ENCODE measurements around the gene LAMB2.
A peak's percentile ranks its signal among the peaks of the same experiment; 100 is the strongest.

The LAMB2 gene

GRCh38 chr3:49162751-49163419 lies 30.0 kb upstream of the LAMB2 start:
- no peak for DNase-seq
- in situ Hi-C loops (cut with MboI; ENCODE audit: low pct_unique_long_range_greater_than_20kb, low sequenced_read_pairs): no loop called here

- DNase-seq: peak; percentile 80
- in situ Hi-C loops (cut with MboI; ENCODE audit: low pct_unique_long_range_greater_than_20kb, low sequenced_read_pairs): no loop called here
These were observed 29.1 kb upstream of the LAMB2 start for GRCh38 chr3:49161808-49162530.

GRCh38 chr3:49161197-49161596 lies 28.3 kb upstream of the LAMB2 start:
- DNase-seq: no peak
- in situ Hi-C loops (cut with MboI; ENCODE audit: low pct_unique_long_range_greater_than_20kb, low sequenced_read_pairs): no loop called here

- no peak for DNase-seq
- in situ Hi-C loops (cut with MboI; ENCODE audit: low pct_unique_long_range_greater_than_20kb, low sequenced_read_pairs): no loop called here
These were observed 25.9 kb upstream of the LAMB2 start for GRCh38 chr3:49158792-49159191.

- in situ Hi-C loops (cut with MboI; ENCODE audit: low pct_unique_long_range_greater_than_20kb, low sequenced_read_pairs): no loop called here
These were observed 25.4 kb upstream of the LAMB2 start for GRCh38 chr3:49158103-49158709.

GRCh38 chr3:49157289-49157688 lies 24.4 kb upstream of the LAMB2 start:
- in situ Hi-C loops (cut with MboI; ENCODE audit: low pct_unique_long_range_greater_than_20kb, low sequenced_read_pairs): no loop called here
- DNase-seq: no peak

More at GRCh38 chr3:49158103-49158709, 25.4 kb upstream of the LAMB2 start:
- peak; percentile 60 for DNase-seq

- in situ Hi-C loops (cut with MboI; ENCODE audit: low pct_unique_long_range_greater_than_20kb, low sequenced_read_pairs): no loop called here
- DNase-seq: no peak
These were observed 20.6 kb upstream of the LAMB2 start for GRCh38 chr3:49153349-49153912.

- in situ Hi-C loops (cut with MboI; ENCODE audit: low pct_unique_long_range_greater_than_20kb, low sequenced_read_pairs): no loop called here
- DNase-seq: no peak
These were observed 18.8 kb upstream of the LAMB2 start for GRCh38 chr3:49151610-49152009.

- in situ Hi-C loops (cut with MboI; ENCODE audit: low pct_unique_long_range_greater_than_20kb, low sequenced_read_pairs): no loop called here
- no peak for DNase-seq
These were observed 15.3 kb upstream of the LAMB2 start for GRCh38 chr3:49148159-49148558.

- in situ Hi-C loops (cut with MboI; ENCODE audit: low pct_unique_long_range_greater_than_20kb, low sequenced_read_pairs): no loop called here
- DNase-seq: no peak
These were observed 7.2 kb upstream of the LAMB2 start for GRCh38 chr3:49140080-49140479.

- in situ Hi-C loops (cut with MboI; ENCODE audit: low pct_unique_long_range_greater_than_20kb, low sequenced_read_pairs): no loop called here
- no peak for DNase-seq
These were observed 2.6 kb upstream of the LAMB2 start for GRCh38 chr3:49135499-49135898.

- in situ Hi-C loops (cut with MboI; ENCODE audit: low pct_unique_long_range_greater_than_20kb, low sequenced_read_pairs): no loop called here
- DNase-seq: no peak
These were observed 1.8 kb upstream of the LAMB2 start for GRCh38 chr3:49134471-49135265.

- in situ Hi-C loops (cut with MboI; ENCODE audit: low pct_unique_long_range_greater_than_20kb, low sequenced_read_pairs): no loop called here
- peak; percentile 80 for DNase-seq
These were observed 539 bp upstream of the LAMB2 start for GRCh38 chr3:49133226-49133951.

- DNase-seq: no peak
- in situ Hi-C loops (cut with MboI; ENCODE audit: low pct_unique_long_range_greater_than_20kb, low sequenced_read_pairs): no loop called here
These were observed 795 bp downstream of the LAMB2 start for GRCh38 chr3:49132073-49132436.

GRCh38 chr3:49131576-49131975 lies 1.3 kb downstream of the LAMB2 start:
- in situ Hi-C loops (cut with MboI; ENCODE audit: low pct_unique_long_range_greater_than_20kb, low sequenced_read_pairs): no loop called here
- DNase-seq: no peak

GRCh38 chr3:49131040-49131439 lies 1.8 kb downstream of the LAMB2 start:
- DNase-seq: no peak
- in situ Hi-C loops (cut with MboI; ENCODE audit: low pct_unique_long_range_greater_than_20kb, low sequenced_read_pairs): no loop called here

- in situ Hi-C loops (cut with MboI; ENCODE audit: low pct_unique_long_range_greater_than_20kb, low sequenced_read_pairs): no loop called here
These were observed 7.7 kb downstream of the LAMB2 start for GRCh38 chr3:49124991-49125670.

GRCh38 chr3:49124203-49124602 lies 8.6 kb downstream of the LAMB2 start:
- in situ Hi-C loops (cut with MboI; ENCODE audit: low pct_unique_long_range_greater_than_20kb, low sequenced_read_pairs): no loop called here
- DNase-seq: no peak

More at GRCh38 chr3:49124991-49125670, 7.7 kb downstream of the LAMB2 start:
- no peak for DNase-seq

All from KBM-7 (cell line).